ENCODE measurements around the gene ITGA11. TPM values are rescaled to one million over a fixed set of nuclear protein-coding genes. Genes with fewer than 3 reads are reported as not detected.

The ITGA11 gene
- total RNA-seq, 4 donors from 2014 or later = 3.3 to 15.8 (median 8.6) TPM

DNA sequence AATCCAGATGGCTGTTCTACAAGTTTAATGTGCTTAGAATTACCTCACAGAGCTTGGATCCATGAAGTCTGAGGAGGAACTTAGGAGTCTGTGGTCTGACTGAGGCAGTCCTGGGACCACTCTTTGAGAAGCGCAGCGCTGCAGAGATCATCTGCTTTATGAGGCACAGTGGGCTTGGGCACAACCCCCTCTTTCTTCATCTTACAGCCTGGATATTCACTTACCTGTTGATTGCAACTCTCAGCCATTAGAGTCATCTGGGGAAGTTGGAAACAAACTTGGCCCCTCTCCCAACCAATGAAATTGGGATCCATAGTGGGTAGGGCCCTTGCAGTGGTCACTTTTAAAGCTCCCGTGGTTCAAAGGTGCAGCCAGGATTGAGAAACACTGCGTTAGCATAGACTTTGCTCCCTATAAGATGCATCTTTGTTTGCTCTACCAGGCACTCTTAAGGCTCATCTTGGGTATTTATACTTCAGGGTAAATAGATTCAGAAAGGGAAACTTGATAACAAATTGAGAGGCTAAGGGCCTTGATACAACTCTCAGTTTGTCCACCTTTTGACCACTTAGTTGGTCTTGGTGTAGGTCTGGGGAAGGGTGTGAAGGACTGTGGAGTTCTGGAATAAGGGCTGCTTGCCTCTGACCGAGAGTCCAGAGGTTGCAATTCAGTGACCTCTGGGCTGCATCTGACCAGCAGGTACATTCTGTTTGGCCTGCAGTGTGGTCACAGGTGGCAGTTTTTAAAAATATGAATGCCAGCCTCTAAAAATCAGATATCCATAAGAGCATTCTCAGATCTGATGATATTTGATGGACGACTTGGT is 131.6 kb downstream of the ITGA11 start:
- Histone ChIP-seq H3K4me1 (peaks cover 30 to 37% (median 32%) of the 10 kb centered on the region in 4 donors), H3K4me3 (no peak overlapping the region), H3K27me3 (no peaks in the 10 kb centered on the region), H3K36me3 (peaks cover 0 to 12% (median 3%) of the 10 kb centered on the region in 4 donors), H3K9me3 (no peaks in the 10 kb centered on the region), H3K27ac (replicated peaks in 1 of 4) (peak overlapping the region; percentile 43 to 58 (median 54))
- TF ChIP-seq, protein P1, sequence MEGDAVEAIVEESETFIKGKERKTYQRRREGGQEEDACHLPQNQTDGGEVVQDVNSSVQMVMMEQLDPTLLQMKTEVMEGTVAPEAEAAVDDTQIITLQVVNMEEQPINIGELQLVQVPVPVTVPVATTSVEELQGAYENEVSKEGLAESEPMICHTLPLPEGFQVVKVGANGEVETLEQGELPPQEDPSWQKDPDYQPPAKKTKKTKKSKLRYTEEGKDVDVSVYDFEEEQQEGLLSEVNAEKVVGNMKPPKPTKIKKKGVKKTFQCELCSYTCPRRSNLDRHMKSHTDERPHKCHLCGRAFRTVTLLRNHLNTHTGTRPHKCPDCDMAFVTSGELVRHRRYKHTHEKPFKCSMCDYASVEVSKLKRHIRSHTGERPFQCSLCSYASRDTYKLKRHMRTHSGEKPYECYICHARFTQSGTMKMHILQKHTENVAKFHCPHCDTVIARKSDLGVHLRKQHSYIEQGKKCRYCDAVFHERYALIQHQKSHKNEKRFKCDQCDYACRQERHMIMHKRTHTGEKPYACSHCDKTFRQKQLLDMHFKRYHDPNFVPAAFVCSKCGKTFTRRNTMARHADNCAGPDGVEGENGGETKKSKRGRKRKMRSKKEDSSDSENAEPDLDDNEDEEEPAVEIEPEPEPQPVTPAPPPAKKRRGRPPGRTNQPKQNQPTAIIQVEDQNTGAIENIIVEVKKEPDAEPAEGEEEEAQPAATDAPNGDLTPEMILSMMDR (IDR thresholded peaks at IDR 0.05) = no peak
- no peak for TF ChIP-seq POLR2A (IDR thresholded peaks at IDR 0.05; ENCODE audit: low read depth)
- TF ChIP-seq POLR2AphosphoS5 (IDR thresholded peaks at IDR 0.05) = no peak
- TF ChIP-seq EP300 (IDR thresholded peaks at IDR 0.05) = no peak
- WGBS = 91% methylated on average over 6 of the region's 6 CpGs
- no peak for DNase-seq (ENCODE audit: extremely low spot score)
- intact Hi-C loops (cut with DNase I) = loop anchor here (10.0 kb wide), 1 partner anchor 254 kb away; no protein-coding TSS in a partner anchor

DNA sequence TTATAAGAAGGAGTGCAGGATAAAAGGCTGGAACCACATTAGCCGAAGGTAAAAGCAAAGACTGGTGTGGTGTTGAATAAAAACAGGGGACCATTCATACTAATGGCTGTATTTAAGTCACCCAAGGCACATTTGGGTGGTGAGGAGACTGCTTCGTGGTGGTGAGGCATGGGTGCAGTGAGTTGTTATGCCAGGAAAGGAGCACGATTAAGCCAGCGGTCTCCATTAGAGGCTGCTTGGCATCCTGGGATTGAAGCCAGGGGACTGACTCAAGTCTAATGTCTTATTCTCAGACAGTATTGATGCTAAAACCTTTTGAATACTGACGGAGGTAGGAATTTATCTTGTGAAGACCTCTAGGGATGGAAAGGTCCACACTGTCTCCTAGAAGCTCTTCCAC is 132.5 kb downstream of the ITGA11 start:
- no peaks in the 10 kb centered on the region for H3K27me3 ChIP-seq
- no peaks in the 10 kb centered on the region for H3K9me3 ChIP-seq
- peak overlapping the region; percentile 43 to 58 (median 54) for H3K27ac ChIP-seq (replicated peaks in 1 of 4)
- H3K36me3 ChIP-seq = peaks cover 0 to 12% (median 3%) of the 10 kb centered on the region in 4 donors
- TF ChIP-seq, protein P1 (IDR thresholded peaks at IDR 0.05) = no peak
- no peak for TF ChIP-seq EP300 (IDR thresholded peaks at IDR 0.05)
- no peak for TF ChIP-seq POLR2A (IDR thresholded peaks at IDR 0.05; ENCODE audit: low read depth)
- no peak for TF ChIP-seq POLR2AphosphoS5 (IDR thresholded peaks at IDR 0.05)
- H3K4me3 ChIP-seq = peak overlapping the region; percentile 27 to 43 (median 36)
- intact Hi-C loops (cut with DNase I) = no loop called here
- DNase-seq (ENCODE audit: extremely low spot score) = peak; percentile 84
- WGBS = 75% methylated on average over 5 of the region's 5 CpGs
- peaks cover 35 to 46% (median 41%) of the 10 kb centered on the region in 4 donors for H3K4me1 ChIP-seq

DNA sequence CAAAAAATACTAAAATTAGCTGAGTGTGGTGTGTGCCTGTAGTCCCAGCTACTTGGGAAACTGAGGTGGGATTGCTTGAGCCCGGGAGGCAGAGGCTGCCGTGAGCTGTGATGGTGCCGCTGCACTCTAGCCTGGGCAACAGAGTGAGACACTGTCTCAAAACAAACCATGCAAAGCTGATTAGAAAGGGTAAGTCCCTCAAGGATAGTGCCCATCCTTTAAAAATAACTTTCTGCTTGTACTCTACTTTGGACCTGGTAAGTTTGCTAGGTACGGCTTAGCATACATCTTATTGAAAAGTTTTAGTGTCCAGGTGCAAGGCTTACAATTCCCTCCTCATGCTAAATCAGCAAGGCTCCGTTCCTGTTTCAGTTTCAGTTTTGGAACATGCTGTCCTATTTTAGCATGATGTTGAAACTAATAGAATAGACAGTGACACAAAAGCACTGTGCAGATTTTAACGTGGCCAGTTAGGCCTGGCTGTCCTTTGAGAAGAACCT is 133.0 kb downstream of the ITGA11 start:
- 51% methylated on average over 6 of the region's 6 CpGs for WGBS
- intact Hi-C loops (cut with DNase I) = no loop called here
- no peaks in the 10 kb centered on the region for H3K9me3 ChIP-seq
- H3K36me3 ChIP-seq = peaks cover 0 to 12% (median 3%) of the 10 kb centered on the region in 4 donors
- peak overlapping the region; percentile 27 to 43 (median 36) for H3K4me3 ChIP-seq
- peaks cover 35 to 51% (median 46%) of the 10 kb centered on the region in 4 donors for H3K4me1 ChIP-seq
- DNase-seq (ENCODE audit: extremely low spot score) = no peak
- no peaks in the 10 kb centered on the region for H3K27me3 ChIP-seq
- peak overlapping the region; percentile 43 to 58 (median 54) for H3K27ac ChIP-seq (replicated peaks in 1 of 4)
- TF ChIP-seq POLR2AphosphoS5 (IDR thresholded peaks at IDR 0.05) = peak in 1 of 2 donors; percentile 46
- TF ChIP-seq, protein P1 (IDR thresholded peaks at IDR 0.05) = no peak

DNA sequence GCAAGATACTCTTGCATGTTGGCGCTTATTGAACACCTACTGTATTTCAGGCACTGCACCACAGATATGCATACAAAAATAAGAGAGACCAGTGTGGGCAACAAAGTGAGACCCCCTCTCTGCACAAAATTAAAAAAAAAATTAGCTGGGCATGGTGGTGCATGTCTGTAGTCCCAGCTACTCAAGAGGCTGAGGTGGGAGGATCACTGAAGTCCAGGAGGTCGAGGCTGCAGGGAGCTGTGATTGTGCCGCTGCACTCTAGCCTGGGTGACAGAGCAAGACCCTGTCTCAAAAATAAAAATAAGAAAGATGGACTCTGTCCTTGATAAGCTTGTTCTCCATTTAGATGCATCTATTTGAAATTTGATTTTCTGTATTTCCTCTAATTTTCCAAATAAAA is 133.6 kb downstream of the ITGA11 start:
- Histone ChIP-seq H3K27ac (replicated peaks in 1 of 4) (peak overlapping the region in 2 of 4 donors; percentile 58), H3K36me3 (peaks cover 0 to 12% (median 3%) of the 10 kb centered on the region in 4 donors), H3K27me3 (no peaks in the 10 kb centered on the region), H3K9me3 (no peaks in the 10 kb centered on the region), H3K4me1 (peaks cover 35 to 55% (median 50%) of the 10 kb centered on the region in 4 donors), H3K4me3 (peak overlapping the region in 1 of 4 donors; percentile 27)
- intact Hi-C loops (cut with DNase I) = no loop called here
- WGBS = 91% methylated on average over 3 of the region's 3 CpGs
- DNase-seq (ENCODE audit: extremely low spot score) = peak; percentile 14
- no peak for TF ChIP-seq POLR2AphosphoS5 (IDR thresholded peaks at IDR 0.05)
- TF ChIP-seq EP300 (IDR thresholded peaks at IDR 0.05) = no peak
- no peak for TF ChIP-seq POLR2A (IDR thresholded peaks at IDR 0.05; ENCODE audit: low read depth)
- TF ChIP-seq, protein P1 (IDR thresholded peaks at IDR 0.05) = no peak
